Uterus (tissue), 4 donors: Measurements from ENCODE around the gene AXDND1. TPM values are rescaled to one million over a fixed set of nuclear protein-coding genes. Genes with fewer than 3 reads are reported as not detected.
"Not testable (repeated sequence)": the region's sequence is repeated elsewhere in the genome, so short reads cannot be mapped to it uniquely, and the experiment has no call there.

Experiments
- DNase-seq, 2 donors: peaks; one replicate each; pipeline ENCODE4 v3.0.0-alpha.2; 2019 to 2020
- H3K27ac ChIP-seq, 2 donors: fragments of 200-600 bp; sonication (generic); 1 replicate in 1 of 2; 2 replicates in 1 of 2; pipeline ENCODE4 v1.5.1; 2016 to 2018
- H3K27me3 ChIP-seq, 2 donors: fragments of 200-600 bp; sonication (generic); one replicate each; pipeline ENCODE4 v1.5.1; 2018 to 2019; ENCODE audit warnings: control low read depth in 1 of 2
- H3K36me3 ChIP-seq, 2 donors: fragments of 200-600 bp; sonication (generic); one replicate each; pipeline ENCODE4 v1.5.1; 2019; ENCODE audit warnings: control low read depth in 1 of 2
- H3K4me1 ChIP-seq, 2 donors: fragments of 200-600 bp; sonication (generic); one replicate each; pipeline ENCODE4 v1.5.1; 2018 to 2019; ENCODE audit warnings: control low read depth in 1 of 2
- H3K4me3 ChIP-seq, 2 donors: fragments of 200-600 bp; sonication (generic); 1 replicate in 1 of 2; 2 replicates in 1 of 2; pipeline ENCODE4 v1.5.1; 2018 to 2019; ENCODE audit warnings: mild to moderate bottlenecking in 1 of 2
- H3K9me3 ChIP-seq, 2 donors: fragments of 200-600 bp; sonication (generic); one replicate each; pipeline ENCODE4 v1.5.1; 2019; ENCODE audit warnings: control low read depth in 1 of 2
- POLR2A ChIP-seq, 2 donors: fragments of 450-650 bp; IDR thresholded peaks; one replicate each; pipeline ENCODE4 v1.6.1; 2016; ENCODE audit warnings: antibody characterized with exemption in 2 of 2, mild to moderate bottlenecking in 1 of 2, moderate library complexity in 1 of 2
- intact Hi-C: fragments of 100-400 bp; cut with DNase I; formaldehyde crosslinking; loops from one replicate; pipeline ENCODE4 v1.15.1; 2023; ENCODE audit warnings: low total_unique reads
- total RNA-seq, 4 donors: library from RNA; depleted of rRNA in 3 of 4; stranded (reverse); fragments of >200 nt in 3 of 4; gene quantifications; one replicate each; pipeline versions ENCODE4 v1.1.0 to v1.2.4, GENCODE V29; 2014 to 2023
- TF ChIP-seq, protein P1 (sequence below), 4 experiments: fragments of 200-600 bp in 2 of 4; fragments of 450-650 bp in 2 of 4; sonication (generic) in 2 of 4; IDR thresholded peaks; one replicate each; pipeline ENCODE4 v1.5.1; 2016 to 2019; ENCODE audit warnings: antibody characterized with exemption in 4 of 4, mild to moderate bottlenecking in 2 of 4, moderate library complexity in 1 of 4
- donor health status: DM: yes; HTN: yes; CAD: no.

Gene AXDND1
- total RNA-seq, 4 donors from 2014 or later = 0.34 to 1.8 (median 0.55) TPM; not detected in 1

DNA sequence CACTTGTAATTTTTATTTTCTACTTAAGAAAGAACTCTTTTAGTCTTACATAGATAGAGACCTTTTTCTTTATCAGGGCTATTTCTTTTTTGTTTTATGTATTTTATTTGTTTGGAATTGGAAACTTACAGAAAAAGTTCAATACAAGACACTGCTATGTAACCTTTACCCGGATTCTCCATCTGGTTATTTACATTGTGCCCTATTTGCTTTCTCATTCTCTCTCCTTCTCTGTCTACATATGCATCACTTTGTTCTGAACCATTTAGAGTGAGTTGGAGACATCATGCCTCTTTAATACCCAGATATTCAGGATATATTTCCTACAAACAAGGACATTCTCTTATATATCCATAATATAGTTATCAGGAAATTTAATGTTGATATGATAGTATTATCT, 18.3 kb downstream of the AXDND1 start:
- TF ChIP-seq POLR2A (IDR thresholded peaks at IDR 0.05) = no peak
- TF ChIP-seq, protein P1, sequence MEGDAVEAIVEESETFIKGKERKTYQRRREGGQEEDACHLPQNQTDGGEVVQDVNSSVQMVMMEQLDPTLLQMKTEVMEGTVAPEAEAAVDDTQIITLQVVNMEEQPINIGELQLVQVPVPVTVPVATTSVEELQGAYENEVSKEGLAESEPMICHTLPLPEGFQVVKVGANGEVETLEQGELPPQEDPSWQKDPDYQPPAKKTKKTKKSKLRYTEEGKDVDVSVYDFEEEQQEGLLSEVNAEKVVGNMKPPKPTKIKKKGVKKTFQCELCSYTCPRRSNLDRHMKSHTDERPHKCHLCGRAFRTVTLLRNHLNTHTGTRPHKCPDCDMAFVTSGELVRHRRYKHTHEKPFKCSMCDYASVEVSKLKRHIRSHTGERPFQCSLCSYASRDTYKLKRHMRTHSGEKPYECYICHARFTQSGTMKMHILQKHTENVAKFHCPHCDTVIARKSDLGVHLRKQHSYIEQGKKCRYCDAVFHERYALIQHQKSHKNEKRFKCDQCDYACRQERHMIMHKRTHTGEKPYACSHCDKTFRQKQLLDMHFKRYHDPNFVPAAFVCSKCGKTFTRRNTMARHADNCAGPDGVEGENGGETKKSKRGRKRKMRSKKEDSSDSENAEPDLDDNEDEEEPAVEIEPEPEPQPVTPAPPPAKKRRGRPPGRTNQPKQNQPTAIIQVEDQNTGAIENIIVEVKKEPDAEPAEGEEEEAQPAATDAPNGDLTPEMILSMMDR (IDR thresholded peaks at IDR 0.05) = no peak
- Histone ChIP-seq H3K27me3 (no peaks in the 10 kb centered on the region), H3K4me3 (no peak overlapping the region), H3K36me3 (no peaks in the 10 kb centered on the region), H3K27ac (no peak overlapping the region), H3K9me3 (no peaks in the 10 kb centered on the region), H3K4me1 (no peaks in the 10 kb centered on the region)
- intact Hi-C loops = no loop called here
- no peak for DNase-seq

DNA sequence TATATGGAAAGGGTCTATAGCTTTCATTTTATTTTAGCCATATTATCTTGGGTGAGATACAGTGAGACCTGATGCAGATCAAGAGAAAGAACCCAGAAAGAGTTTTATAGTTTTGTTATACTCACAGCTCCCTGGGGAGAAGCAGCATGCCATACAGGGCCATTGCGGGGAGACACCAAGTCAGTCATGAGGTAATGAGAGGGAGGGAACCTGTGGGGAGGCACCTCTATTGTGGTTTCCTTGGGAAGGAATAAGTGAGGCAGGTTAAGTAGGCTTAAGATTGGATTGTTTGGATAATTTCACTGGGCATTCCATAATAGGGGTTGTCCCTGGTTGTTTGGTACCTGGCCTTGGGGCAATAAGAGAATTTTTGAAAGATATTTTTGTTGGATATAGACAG, 19.7 kb downstream of the AXDND1 start:
- no peak overlapping the region for H3K27ac ChIP-seq
- no peaks in the 10 kb centered on the region for H3K36me3 ChIP-seq
- intact Hi-C loops = no loop called here
- H3K4me3 ChIP-seq = no peak overlapping the region
- no peak for DNase-seq
- TF ChIP-seq, protein P1 (IDR thresholded peaks at IDR 0.05) = no peak
- TF ChIP-seq POLR2A (IDR thresholded peaks at IDR 0.05) = no peak
- no peaks in the 10 kb centered on the region for H3K27me3 ChIP-seq
- no peaks in the 10 kb centered on the region for H3K9me3 ChIP-seq
- H3K4me1 ChIP-seq = no peaks in the 10 kb centered on the region

DNA sequence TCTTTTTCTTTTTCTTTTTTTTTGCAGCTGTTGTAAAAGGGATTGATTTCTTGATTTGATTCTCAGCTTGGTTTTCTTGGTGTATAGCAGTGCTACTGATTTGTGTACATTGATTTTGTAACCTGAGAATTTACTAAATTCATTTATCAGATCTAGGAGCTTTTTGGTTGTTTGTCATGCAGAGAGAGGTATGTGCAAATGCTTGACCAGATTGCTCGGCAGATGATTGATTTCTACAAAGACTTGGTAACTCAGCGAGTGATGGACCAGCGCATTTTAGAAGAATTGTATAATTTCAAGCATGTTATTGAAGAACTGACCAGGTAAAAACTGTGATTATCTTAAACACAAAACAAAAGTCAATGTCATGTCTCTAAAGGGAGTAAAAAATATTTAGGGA, 27.9 kb downstream of the AXDND1 start:
- H3K27ac ChIP-seq = no peak overlapping the region
- H3K9me3 ChIP-seq = no peaks in the 10 kb centered on the region
- no peaks in the 10 kb centered on the region for H3K4me1 ChIP-seq
- no peaks in the 10 kb centered on the region for H3K36me3 ChIP-seq
- TF ChIP-seq POLR2A (IDR thresholded peaks at IDR 0.05) = no peak
- TF ChIP-seq, protein P1 (IDR thresholded peaks at IDR 0.05) = no peak
- no peaks in the 10 kb centered on the region for H3K27me3 ChIP-seq
- DNase-seq = no peak
- no peak overlapping the region for H3K4me3 ChIP-seq
- intact Hi-C loops = no loop called here

DNA sequence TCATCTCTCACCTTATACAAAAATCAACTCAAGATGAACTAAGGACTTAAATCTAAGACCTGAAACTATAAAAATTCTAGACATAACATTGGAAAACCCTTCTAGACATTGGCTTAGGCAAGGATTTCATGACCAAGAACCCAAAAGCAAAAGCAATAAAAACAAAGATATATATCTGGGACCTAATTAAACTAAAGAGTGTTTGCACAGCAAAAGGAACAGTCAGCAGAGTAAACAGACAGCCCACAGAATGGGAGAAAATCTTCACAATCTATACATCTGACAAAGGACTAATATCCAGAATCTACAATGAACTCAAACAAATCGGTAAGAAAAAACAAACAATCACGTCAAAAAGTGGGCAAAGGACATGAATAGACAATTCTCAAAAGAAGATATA, 33.6 kb downstream of the AXDND1 start:
- H3K27me3 ChIP-seq, intact Hi-C loops, H3K27ac ChIP-seq, H3K9me3 ChIP-seq, H3K4me1 ChIP-seq, DNase-seq, H3K4me3 ChIP-seq, H3K36me3 ChIP-seq: not testable (repeated sequence)

DNA sequence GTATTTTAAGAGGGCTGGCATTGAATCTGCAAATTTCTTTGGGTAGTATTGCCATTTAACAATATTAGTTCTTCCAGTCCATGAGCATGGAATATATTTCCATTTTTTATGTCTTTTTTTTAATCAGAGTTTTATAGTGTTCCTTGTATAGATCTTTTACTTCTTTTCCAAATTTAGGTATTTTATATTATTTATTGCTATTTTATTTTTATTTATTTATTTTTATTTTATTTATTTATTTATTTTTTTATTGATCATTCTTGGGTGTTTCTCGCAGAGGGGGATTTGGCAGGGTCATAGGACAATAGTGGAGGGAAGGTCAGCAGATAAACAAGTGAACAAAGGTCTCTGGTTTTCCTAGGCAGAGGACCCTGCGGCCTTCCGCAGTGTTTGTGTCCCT, 52.0 kb downstream of the AXDND1 start:
- H3K4me1 ChIP-seq, H3K27ac ChIP-seq, DNase-seq, H3K9me3 ChIP-seq, H3K27me3 ChIP-seq, H3K36me3 ChIP-seq, intact Hi-C loops, H3K4me3 ChIP-seq: not testable (repeated sequence)

DNA sequence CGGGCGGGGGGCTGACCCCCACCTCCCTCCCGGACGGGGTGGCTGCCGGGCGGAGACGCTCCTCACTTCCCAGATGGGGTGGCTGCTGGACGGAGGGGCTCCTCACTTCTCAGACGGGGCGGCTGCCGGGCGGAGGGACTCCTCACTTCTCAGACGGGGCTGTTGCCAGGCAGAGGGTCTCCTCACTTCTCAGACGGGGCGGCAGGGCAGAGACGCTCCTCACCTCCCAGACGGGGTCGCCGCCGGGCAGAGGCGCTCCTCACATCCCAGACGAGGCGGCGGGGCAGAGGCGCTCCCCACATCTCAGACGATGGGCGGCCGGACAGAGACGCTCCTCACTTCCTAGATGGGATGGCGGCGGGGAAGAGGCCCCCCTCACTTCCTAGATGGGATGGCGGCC, 52.9 kb downstream of the AXDND1 start:
- intact Hi-C loops, H3K36me3 ChIP-seq, H3K4me1 ChIP-seq, H3K27me3 ChIP-seq, H3K9me3 ChIP-seq, DNase-seq, H3K27ac ChIP-seq, H3K4me3 ChIP-seq: not testable (repeated sequence)

DNA sequence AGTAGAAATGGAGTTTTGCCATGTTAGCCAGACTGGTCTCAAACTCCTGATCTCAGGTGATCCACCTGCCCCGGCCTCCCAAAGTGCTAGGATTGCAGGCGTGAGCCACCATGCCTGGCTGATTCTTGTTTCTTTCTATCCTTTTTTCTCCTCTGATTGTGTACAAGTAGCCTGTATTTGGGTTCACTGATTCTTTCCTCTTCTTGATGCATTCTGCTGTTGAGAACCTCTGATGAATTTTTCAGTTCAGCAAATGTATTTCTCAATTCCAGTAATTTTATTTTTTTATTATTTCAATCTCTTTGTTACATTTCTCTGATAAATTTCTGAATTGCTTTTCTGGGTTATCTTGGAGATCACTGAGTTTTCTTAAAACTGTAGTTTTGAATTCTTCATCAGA, 58.8 kb downstream of the AXDND1 start:
- no peak for DNase-seq
- intact Hi-C loops = no loop called here
- no peaks in the 10 kb centered on the region for H3K9me3 ChIP-seq
- no peaks in the 10 kb centered on the region for H3K4me1 ChIP-seq
- no peaks in the 10 kb centered on the region for H3K27me3 ChIP-seq
- no peaks in the 10 kb centered on the region for H3K36me3 ChIP-seq
- TF ChIP-seq, protein P1 (IDR thresholded peaks at IDR 0.05) = no peak
- TF ChIP-seq POLR2A (IDR thresholded peaks at IDR 0.05) = no peak
- H3K27ac ChIP-seq = no peak overlapping the region
- no peak overlapping the region for H3K4me3 ChIP-seq
